KOPT-K1 (cell line): ENCODE results near the gene TPRA1.

Experiments used
- H3K27ac ChIP-seq: fragments of 200-600 bp; sonication (generic); 2 replicates; pipeline ENCODE4 v1.5.1; 2016; ENCODE audit warnings: antibody characterized with exemption, mild to moderate bottlenecking, low read depth, low read length; ENCODE audit not compliant: poor library complexity, severe bottlenecking
- H3K36me3 ChIP-seq: fragments of 200-600 bp; sonication (generic); 2 replicates; pipeline ENCODE4 v1.5.1; 2017; ENCODE audit warnings: antibody characterized with exemption, mild to moderate bottlenecking, low read length, moderate library complexity; ENCODE audit not compliant: insufficient read depth
- H3K9me3 ChIP-seq: fragments of 200-600 bp; sonication (generic); 2 replicates; pipeline ENCODE4 v1.5.1; 2017; ENCODE audit warnings: antibody characterized with exemption, low read length, mild to moderate bottlenecking; ENCODE audit not compliant: insufficient read depth, poor library complexity, severe bottlenecking

The TPRA1 gene

DNA sequence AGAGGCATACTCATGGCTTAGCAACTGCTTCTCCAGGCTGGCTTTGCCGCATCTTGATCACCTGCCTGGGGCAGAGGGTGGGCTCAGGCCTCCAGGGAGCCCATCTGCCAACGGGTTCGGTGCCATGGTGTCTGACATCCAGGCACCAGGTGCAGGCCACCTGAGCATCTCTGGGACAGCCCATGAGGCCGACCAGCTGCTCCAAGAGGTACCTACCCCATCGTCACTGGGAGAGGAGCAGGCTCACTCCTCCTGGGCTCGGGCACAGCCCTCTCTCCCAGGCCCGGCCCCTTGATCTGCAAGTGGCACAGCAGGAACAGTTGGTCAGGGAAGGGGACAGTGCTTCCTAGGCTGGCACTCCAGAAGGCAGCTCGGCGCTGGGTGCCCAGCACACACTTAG, 21.9 kb downstream of the TPRA1 start:
- Histone ChIP-seq H3K36me3 (peaks cover 32% of the 10 kb centered on the region), H3K9me3 (no peaks in the 10 kb centered on the region), H3K27ac (no peak overlapping the region)

- Histone ChIP-seq H3K27ac (no peak overlapping the region), H3K36me3 (peaks cover 14% of the 10 kb centered on the region; the same call in 1 of the 2 replicates), H3K9me3 (no peaks in the 10 kb centered on the region)
Measured at GRCh38 chr3:127566833-127567232, 23.7 kb downstream of the TPRA1 start.

DNA sequence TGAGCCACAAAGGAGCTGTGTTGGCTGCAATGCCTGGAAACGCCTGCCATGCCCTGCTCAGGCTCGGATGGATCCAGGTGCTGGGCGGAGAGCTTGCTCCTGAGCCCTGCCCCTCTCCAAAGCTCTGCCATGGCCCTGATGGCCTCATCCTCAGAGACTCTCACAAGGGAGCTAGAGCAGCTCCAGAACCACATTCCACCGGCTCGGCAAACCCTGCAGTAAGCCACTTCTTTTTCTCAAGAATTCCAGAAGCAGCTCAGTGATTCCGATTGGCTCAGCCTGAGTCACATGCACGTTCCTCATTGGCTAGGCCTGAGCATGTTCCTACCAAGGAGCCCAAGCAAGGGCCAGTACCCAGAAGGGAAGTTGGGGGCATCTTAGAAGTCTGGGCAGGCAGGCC, 24.8 kb downstream of the TPRA1 start:
- H3K9me3 ChIP-seq: no peaks in the 10 kb centered on the region
- no peak overlapping the region for H3K27ac ChIP-seq
- H3K36me3 ChIP-seq: peaks cover 5% of the 10 kb centered on the region; the same call in 1 of the 2 replicates

GRCh38 chr3:127560051-127560787, 30.3 kb downstream of the TPRA1 start:
- Histone ChIP-seq H3K9me3 (peaks cover 15% of the 10 kb centered on the region), H3K36me3 (no peaks in the 10 kb centered on the region), H3K27ac (no peak overlapping the region)

DNA sequence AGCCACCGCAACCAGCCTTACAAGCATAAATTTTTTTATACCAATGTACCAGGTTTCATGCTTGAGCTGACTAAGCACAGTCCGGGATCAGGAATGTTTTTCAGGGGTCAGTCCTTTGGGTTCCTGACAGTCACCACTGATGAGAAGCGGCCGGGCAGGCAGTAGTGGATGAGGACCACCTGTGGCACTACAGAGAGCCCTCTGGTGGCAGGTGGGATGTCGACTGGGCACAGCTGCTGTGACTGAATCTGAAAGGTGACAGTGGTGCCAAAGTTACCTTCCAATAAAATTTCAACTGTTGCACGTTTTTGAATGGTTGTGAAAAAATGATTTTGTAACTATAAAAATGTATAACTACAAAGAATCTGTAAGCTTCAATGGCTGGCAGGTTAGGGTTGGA, 34.0 kb downstream of the TPRA1 start:
- Histone ChIP-seq H3K36me3 (no peaks in the 10 kb centered on the region), H3K27ac (no peak overlapping the region), H3K9me3 (peaks cover 15% of the 10 kb centered on the region)

DNA sequence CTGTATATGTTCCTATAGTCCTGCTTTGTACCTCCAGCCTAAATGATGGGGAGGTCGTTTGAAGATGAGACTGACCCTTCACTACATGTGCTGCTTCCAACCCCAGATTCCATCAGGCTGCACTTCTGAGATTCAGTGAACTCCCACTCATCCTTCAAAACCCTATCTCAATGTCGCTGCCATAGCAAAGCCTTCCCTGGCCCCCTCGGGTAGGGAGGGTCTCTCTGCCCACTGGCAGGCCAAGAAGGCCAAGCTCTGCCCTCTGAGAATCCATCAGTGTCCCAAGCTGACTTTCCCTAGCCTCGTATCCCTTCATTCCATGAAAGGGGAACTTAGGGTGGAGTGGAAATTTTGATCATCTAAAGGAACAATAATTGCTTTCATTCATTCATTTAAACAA, 35.4 kb downstream of the TPRA1 start:
- peaks cover 12% of the 10 kb centered on the region for H3K9me3 ChIP-seq

GRCh38 chr3:127552038-127552437, 38.5 kb downstream of the TPRA1 start:
- no peaks in the 10 kb centered on the region for H3K9me3 ChIP-seq
- no peak overlapping the region for H3K27ac ChIP-seq
- no peaks in the 10 kb centered on the region for H3K36me3 ChIP-seq

More for the DNA sequence above, 35.4 kb downstream of the TPRA1 start:
- Histone ChIP-seq H3K36me3 (no peaks in the 10 kb centered on the region), H3K27ac (no peak overlapping the region)

GRCh38 chr3:127551178-127551577, 39.4 kb downstream of the TPRA1 start:
- Histone ChIP-seq H3K27ac (no peak overlapping the region), H3K36me3 (no peaks in the 10 kb centered on the region), H3K9me3 (no peaks in the 10 kb centered on the region)

- Histone ChIP-seq H3K27ac (no peak overlapping the region), H3K9me3 (no peaks in the 10 kb centered on the region)
Measured at GRCh38 chr3:127550468-127551157, 39.9 kb downstream of the TPRA1 start.

DNA sequence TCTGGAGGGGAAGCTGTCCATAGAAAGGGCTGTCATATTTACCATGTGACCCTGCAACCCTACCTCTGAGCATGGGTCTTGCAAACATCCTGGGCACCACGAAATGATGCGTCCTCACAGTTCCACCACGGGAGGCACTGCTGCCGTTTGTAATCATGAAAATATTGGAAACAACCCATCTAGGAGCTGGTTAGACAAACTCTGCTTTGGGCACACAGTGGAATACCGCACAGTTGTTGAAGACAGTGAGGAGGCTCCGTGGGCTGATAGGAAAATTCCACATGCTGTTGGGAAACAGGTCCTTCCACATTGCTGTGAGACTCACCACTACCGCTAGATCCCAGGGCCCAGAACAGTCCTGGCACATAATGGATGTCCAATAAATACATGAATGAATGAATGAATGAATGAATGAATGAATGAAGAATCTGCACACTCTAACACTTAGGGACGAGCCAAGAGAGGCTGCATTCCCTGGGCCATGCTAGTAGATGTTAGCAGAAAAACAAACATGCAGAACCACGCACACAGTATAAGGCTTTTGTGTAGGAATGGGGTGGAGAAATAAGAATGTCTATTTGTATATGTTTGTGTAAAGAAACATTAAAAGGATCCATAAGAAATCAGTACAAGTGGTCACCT, 40.6 kb downstream of the TPRA1 start:
- Histone ChIP-seq H3K36me3 (no peaks in the 10 kb centered on the region), H3K27ac (no peak overlapping the region), H3K9me3 (no peaks in the 10 kb centered on the region)

More at GRCh38 chr3:127550468-127551157, 39.9 kb downstream of the TPRA1 start:
- no peaks in the 10 kb centered on the region for H3K36me3 ChIP-seq

GRCh38 chr3:127547761-127548605, 42.5 kb downstream of the TPRA1 start:
- H3K27ac ChIP-seq: no peak overlapping the region
- H3K36me3 ChIP-seq: no peaks in the 10 kb centered on the region
- H3K9me3 ChIP-seq: no peaks in the 10 kb centered on the region

GRCh38 chr3:127546970-127547733, 43.4 kb downstream of the TPRA1 start:
- H3K9me3 ChIP-seq: no peaks in the 10 kb centered on the region
- no peak overlapping the region for H3K27ac ChIP-seq
- no peaks in the 10 kb centered on the region for H3K36me3 ChIP-seq

DNA sequence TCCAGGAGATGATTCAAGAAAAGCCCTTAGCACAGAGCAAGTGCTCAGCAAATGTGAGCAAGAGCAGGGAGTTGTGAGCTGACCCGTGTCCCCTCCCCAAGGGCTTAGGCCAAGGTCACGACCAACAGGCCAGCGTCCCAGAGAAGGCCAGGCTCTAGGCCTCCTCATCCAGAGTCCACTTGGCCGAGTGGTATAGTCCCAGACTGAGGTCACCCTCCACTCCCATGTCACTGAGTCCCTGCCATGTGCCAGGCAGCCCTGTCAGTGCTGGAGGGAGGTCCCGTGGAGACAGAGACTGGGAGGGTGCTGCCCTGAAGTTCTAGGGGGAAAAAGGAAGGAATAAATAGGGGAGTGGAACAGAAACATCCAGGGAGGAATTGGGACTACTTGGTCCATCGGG, 44.0 kb downstream of the TPRA1 start:
- Histone ChIP-seq H3K36me3 (no peaks in the 10 kb centered on the region), H3K9me3 (no peaks in the 10 kb centered on the region), H3K27ac (no peak overlapping the region)

GRCh38 chr3:127545711-127546457, 44.6 kb downstream of the TPRA1 start:
- Histone ChIP-seq H3K36me3 (no peaks in the 10 kb centered on the region), H3K9me3 (no peaks in the 10 kb centered on the region), H3K27ac (no peak overlapping the region)
